ENCODE results near the gene OXNAD1. TPM values are rescaled to one million over a fixed set of nuclear protein-coding genes. Genes with fewer than 3 reads are reported as not detected.

The OXNAD1 gene
- total and polyA plus RNA-seq, 2 of the 13 experiments (the other 11 are each of a cell fraction or from before 2014, with no cell fraction given), result 9.9 to 18.8 TPM

DNA sequence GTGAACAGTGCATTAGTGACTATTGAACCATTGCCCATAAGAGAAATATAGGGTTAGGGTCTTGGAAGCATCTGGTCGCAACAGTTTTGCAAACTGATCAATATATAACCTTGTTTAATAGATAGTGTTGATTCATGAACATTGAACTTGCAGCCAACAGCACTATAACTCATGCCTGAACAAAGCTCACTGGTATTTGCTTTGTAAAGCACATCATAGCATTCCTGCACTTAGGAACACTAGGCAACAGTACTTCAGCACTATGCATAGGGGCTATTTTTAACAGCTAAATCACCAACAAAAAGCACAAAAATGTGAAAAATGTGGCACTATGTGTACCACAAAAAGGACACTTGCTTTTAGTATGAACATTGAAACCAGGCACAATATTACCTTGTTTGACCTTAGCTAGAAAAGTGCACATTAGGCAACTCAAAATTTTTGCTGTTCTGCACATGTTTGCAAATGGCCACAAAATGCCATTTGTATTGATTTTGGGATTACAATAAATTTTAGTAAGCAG, 68.0 kb downstream of the OXNAD1 start (continued):
- TF ChIP-seq ZNF703 (CRISPR knock-in tag; IDR thresholded peaks at IDR 0.05; ENCODE audit: borderline replicate concordance) (no peak), NR2C2 (CRISPR knock-in tag; IDR thresholded peaks at IDR 0.05; ENCODE audit: borderline replicate concordance) (no peak), ZNF292 (CRISPR knock-in tag; IDR thresholded peaks at IDR 0.05; ENCODE audit: borderline replicate concordance, low read depth) (peak; percentile 43; the same call in 1 of the 2 replicates), SOX6 (IDR thresholded peaks at IDR 0.05) (no peak), SOX6 (CRISPR knock-in tag; IDR thresholded peaks at IDR 0.05) (peak; percentile 97), RARA (CRISPR knock-in tag; IDR thresholded peaks at IDR 0.05) (peak; percentile 82), MAZ (IDR thresholded peaks at IDR 0.05; ENCODE audit: borderline replicate concordance, low read depth, low read length) (no peak), MAZ (CRISPR knock-in tag; IDR thresholded peaks at IDR 0.05; ENCODE audit: low read depth) (no peak), NRL (CRISPR knock-in tag; IDR thresholded peaks at IDR 0.05; ENCODE audit: borderline replicate concordance) (no peak), ZNF766 (CRISPR knock-in tag; IDR thresholded peaks at IDR 0.05; ENCODE audit: borderline replicate concordance) (no peak), ZMYM3 (CRISPR knock-in tag; IDR thresholded peaks at IDR 0.05) (no peak), ZNF383 (CRISPR knock-in tag; IDR thresholded peaks at IDR 0.05; ENCODE audit: borderline replicate concordance) (no peak), TOE1 (CRISPR knock-in tag; IDR thresholded peaks at IDR 0.05) (no peak), PHF5A (CRISPR knock-in tag; IDR thresholded peaks at IDR 0.05; ENCODE audit: low read depth, unreplicated experiment) (no peak), ZNF33B (CRISPR knock-in tag; IDR thresholded peaks at IDR 0.05) (no peak), ZSCAN29 (CRISPR knock-in tag; conservative IDR thresholded peaks at IDR 0.05) (no peak), SMC3 (IDR thresholded peaks at IDR 0.05; ENCODE audit: low read length) (no peak), SETDB1 (CRISPR knock-in tag; IDR thresholded peaks at IDR 0.05; ENCODE audit: borderline replicate concordance) (no peak), TRIM24 (CRISPR knock-in tag; IDR thresholded peaks at IDR 0.05) (0 out of 2 replicates have a peak, but pooled peaks have one; percentile 28), TAF15 (IDR thresholded peaks at IDR 0.05; ENCODE audit: low read depth, low read length, poor library complexity, severe bottlenecking) (no peak)
- TF ChIP-seq, protein P1, sequence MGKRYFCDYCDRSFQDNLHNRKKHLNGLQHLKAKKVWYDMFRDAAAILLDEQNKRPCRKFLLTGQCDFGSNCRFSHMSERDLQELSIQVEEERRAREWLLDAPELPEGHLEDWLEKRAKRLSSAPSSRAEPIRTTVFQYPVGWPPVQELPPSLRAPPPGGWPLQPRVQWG (CRISPR knock-in tag; IDR thresholded peaks at IDR 0.05; ENCODE audit: borderline replicate concordance, low read depth), result no peak
- TF ChIP-seq, protein P2, sequence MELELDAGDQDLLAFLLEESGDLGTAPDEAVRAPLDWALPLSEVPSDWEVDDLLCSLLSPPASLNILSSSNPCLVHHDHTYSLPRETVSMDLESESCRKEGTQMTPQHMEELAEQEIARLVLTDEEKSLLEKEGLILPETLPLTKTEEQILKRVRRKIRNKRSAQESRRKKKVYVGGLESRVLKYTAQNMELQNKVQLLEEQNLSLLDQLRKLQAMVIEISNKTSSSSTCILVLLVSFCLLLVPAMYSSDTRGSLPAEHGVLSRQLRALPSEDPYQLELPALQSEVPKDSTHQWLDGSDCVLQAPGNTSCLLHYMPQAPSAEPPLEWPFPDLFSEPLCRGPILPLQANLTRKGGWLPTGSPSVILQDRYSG (CRISPR knock-in tag; IDR thresholded peaks at IDR 0.05), result no peak
- TF ChIP-seq, protein P3, sequence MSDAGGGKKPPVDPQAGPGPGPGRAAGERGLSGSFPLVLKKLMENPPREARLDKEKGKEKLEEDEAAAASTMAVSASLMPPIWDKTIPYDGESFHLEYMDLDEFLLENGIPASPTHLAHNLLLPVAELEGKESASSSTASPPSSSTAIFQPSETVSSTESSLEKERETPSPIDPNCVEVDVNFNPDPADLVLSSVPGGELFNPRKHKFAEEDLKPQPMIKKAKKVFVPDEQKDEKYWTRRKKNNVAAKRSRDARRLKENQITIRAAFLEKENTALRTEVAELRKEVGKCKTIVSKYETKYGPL (CRISPR knock-in tag; IDR thresholded peaks at IDR 0.05), result no peak
- TF ChIP-seq, protein P4, sequence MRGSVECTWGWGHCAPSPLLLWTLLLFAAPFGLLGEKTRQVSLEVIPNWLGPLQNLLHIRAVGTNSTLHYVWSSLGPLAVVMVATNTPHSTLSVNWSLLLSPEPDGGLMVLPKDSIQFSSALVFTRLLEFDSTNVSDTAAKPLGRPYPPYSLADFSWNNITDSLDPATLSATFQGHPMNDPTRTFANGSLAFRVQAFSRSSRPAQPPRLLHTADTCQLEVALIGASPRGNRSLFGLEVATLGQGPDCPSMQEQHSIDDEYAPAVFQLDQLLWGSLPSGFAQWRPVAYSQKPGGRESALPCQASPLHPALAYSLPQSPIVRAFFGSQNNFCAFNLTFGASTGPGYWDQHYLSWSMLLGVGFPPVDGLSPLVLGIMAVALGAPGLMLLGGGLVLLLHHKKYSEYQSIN (CRISPR knock-in tag; IDR thresholded peaks at IDR 0.05; ENCODE audit: borderline replicate concordance), result no peak
- TF ChIP-seq, protein P5, sequence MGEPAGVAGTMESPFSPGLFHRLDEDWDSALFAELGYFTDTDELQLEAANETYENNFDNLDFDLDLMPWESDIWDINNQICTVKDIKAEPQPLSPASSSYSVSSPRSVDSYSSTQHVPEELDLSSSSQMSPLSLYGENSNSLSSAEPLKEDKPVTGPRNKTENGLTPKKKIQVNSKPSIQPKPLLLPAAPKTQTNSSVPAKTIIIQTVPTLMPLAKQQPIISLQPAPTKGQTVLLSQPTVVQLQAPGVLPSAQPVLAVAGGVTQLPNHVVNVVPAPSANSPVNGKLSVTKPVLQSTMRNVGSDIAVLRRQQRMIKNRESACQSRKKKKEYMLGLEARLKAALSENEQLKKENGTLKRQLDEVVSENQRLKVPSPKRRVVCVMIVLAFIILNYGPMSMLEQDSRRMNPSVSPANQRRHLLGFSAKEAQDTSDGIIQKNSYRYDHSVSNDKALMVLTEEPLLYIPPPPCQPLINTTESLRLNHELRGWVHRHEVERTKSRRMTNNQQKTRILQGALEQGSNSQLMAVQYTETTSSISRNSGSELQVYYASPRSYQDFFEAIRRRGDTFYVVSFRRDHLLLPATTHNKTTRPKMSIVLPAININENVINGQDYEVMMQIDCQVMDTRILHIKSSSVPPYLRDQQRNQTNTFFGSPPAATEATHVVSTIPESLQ (CRISPR knock-in tag; conservative IDR thresholded peaks at IDR 0.05), result no peak

All from HepG2 (cell line).